NB4 (cell line): ENCODE data around the gene HAO1.

ENCODE experiments used
- MAX ChIP-seq: IDR thresholded peaks from 2 replicates; pipeline ENCODE4 v1.6.1; 2011; ENCODE audit warnings: low read depth, low read length
- POLR2A ChIP-seq: IDR thresholded peaks from 2 replicates; pipeline ENCODE4 v1.6.1; 2011; ENCODE audit warnings: mild to moderate bottlenecking; ENCODE audit not compliant: insufficient read length; ENCODE audit errors: extremely low read depth
- TF ChIP-seq, protein P1 (sequence below): IDR thresholded peaks from one replicate; pipeline ENCODE4 v1.5.1; 2012; ENCODE audit warnings: low read depth, low read length

GRCh38 chr20:7935027-7935551, 5.2 kb downstream of the HAO1 start:
- TF ChIP-seq, protein P1, sequence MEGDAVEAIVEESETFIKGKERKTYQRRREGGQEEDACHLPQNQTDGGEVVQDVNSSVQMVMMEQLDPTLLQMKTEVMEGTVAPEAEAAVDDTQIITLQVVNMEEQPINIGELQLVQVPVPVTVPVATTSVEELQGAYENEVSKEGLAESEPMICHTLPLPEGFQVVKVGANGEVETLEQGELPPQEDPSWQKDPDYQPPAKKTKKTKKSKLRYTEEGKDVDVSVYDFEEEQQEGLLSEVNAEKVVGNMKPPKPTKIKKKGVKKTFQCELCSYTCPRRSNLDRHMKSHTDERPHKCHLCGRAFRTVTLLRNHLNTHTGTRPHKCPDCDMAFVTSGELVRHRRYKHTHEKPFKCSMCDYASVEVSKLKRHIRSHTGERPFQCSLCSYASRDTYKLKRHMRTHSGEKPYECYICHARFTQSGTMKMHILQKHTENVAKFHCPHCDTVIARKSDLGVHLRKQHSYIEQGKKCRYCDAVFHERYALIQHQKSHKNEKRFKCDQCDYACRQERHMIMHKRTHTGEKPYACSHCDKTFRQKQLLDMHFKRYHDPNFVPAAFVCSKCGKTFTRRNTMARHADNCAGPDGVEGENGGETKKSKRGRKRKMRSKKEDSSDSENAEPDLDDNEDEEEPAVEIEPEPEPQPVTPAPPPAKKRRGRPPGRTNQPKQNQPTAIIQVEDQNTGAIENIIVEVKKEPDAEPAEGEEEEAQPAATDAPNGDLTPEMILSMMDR, result no peak
- TF ChIP-seq MAX, result no peak
- TF ChIP-seq POLR2A, result no peak
